Fibroblast of skin of left quadriceps (primary cell): Measurements from ENCODE around the gene SLC30A5.
"Not testable (repeated sequence)": the region's sequence is repeated elsewhere in the genome, so short reads cannot be mapped to it uniquely, and the experiment has no call there.

Experiments
- DNase-seq, 2 experiments: peaks; one replicate each; pipeline ENCODE4 v3.0.0-alpha.2; 2013; ENCODE audit warnings: low read depth in 2 of 2

SLC30A5 gene

GRCh38 chr5:69093771-69094482 is at the start of gene SLC30A5:
Gene SLC30A5 (plus strand): TSS chr5:69094014. CDS start chr5:69094256, 242 bp downstream.
- DNase-seq: peak; percentile 99

GRCh38 chr5:69045213-69045612 is 48.6 kb upstream of the SLC30A5 start:
- DNase-seq: not testable (repeated sequence)

- DNase-seq: no peak
Measured at GRCh38 chr5:69046375-69046957, 47.3 kb upstream of the SLC30A5 start.

DNA sequence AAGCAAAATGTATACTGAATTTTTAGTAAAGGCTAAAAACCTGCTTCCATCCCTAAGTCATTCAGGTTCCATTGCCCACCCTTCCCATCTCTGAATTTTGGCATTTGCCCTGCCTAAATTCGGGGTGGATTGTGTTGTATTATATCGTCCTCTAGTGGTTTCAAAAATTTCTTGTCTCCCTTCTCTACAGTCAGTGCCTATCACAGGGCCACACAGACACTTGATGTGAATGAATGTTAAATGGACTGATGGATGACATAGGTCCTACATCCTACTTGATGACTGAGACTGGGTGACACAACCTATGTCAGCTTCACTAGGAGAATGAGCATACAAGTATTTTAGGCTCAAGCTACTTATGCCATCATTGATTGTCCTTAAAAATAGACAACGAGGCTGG is 45.6 kb upstream of the SLC30A5 start:
- no peak for DNase-seq

DNA sequence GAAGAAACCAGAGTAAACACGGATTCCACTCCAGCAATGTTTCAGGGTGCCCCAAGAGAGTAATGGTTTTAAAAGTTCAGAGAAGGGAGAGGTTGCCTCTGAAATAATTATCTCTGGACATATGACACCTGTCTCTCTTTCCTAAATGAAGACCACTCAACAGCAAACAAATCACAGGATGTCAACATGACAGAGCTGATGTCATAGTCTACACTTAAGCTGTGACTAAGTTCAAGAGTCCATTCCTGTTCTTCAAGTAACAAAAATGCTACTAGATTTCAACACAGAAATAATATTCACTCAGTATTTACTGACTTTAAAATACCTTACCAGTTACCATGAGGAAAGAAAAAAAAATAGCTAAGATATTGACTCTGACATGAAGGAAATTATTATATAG is 44.7 kb upstream of the SLC30A5 start:
- DNase-seq: no peak

DNA sequence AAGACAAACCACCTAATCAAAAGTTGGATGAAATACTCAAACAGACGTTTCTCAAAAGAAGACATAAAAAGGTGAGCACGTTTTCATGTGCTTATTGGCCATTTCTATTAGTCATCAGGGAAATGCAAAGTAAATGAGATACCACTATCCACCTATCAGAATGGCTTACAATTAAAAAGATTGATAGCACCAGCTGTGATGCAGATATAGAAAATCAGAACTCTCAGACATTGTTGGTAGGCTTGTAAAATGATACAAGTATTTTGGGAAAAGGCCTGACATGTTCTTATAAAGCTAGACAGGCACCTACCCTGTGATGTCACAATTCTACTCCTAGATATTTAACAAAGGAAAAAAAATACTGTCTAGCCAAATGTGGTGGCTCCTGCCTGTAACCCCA is 44.0 kb upstream of the SLC30A5 start:
- no peak for DNase-seq

- DNase-seq: no peak
Measured at GRCh38 chr5:69050214-69050613, 43.6 kb upstream of the SLC30A5 start.

DNA sequence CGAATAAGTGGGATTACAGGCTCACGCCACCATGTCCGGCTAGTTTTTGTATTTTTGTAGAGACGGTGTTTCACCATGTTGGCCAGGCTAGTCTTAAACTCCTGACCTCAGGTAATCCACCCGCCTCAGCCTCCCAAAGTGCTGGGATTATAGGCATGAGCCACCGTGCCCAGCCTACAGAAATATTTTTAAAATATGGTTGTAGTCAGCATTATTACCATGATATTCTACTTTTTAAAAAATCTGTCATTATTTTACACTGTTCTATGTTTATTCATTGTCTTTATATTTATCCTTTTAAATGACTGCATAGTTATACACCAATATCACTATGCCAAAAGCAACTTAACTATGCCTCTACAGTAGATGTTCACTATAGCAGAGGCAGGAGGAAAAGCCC is 41.6 kb upstream of the SLC30A5 start:
- DNase-seq: no peak

DNA sequence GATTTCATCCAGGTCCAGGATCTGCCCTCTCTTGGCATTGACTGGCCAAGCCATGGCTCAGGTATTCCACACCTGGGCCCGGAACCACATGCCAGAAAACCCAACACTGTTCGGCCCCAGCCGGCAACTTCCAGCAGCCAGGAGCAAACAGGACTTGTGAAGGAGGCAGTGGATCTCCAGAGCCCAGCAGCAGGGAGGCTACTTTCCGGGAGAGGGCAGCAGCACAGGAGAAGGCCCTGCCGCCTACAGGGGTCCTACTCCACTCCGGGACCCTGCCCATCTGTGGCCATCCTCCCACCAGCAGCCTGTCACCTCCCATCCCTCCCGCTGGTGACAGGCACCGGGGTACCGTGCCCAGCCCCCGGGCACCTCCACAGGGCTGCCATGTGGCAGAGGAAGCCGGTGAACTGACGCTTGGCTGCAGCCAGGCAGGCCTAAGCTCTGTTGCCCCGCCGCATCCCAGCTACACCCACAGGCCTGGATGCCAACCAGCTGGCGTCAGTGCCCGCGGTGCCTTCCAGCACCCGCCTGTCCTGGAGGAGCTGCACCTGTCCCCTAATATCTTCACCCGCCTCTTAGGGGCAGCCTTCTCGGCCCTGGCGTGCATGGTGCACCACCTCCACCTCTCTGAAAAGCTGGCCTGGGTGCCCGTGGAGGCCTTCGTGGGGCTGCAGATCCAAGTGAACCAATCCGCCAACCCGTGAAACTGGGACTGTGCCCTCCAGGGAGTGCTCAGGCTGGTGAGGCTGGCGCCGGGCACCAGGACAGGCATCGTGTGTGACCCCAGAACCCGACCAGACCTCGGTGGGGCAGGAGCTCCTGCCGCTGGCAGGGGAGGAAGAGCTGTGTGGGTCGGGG is 18.9 kb upstream of the SLC30A5 start:
- DNase-seq: no peak

DNA sequence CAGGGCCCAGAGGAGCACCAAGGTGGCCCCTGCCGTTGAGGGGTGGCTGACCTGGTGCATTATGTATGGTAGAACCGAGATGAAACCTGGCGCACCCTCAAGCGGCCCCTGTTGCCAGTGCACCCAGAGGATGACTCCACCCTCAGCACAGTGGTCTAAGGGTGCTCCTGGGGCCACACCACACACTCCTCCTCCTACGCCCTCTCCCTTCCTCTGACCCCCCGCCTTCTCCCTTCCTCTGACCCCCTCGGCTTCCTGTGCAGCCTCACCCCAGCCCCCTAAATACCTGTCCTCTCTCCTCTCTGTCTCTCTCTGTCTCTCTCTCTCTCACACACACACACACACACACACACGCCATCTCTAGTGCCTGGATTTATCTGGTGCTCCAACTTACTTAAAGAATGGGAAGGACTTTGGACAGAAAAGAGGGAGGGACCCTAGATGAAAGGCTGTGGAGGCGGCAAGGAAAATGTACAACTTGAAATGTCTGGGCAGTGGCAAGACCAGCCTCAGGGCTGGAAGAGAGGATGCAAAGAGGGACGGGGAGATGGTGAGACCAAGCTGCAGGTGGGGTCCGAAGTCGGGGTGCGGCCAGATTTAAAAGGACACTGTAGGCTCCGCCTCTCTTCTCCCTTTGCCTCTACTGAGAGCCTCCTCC is 18.2 kb upstream of the SLC30A5 start:
- no peak for DNase-seq

- DNase-seq: no peak
Measured at GRCh38 chr5:69078921-69079540, 14.8 kb upstream of the SLC30A5 start.

DNA sequence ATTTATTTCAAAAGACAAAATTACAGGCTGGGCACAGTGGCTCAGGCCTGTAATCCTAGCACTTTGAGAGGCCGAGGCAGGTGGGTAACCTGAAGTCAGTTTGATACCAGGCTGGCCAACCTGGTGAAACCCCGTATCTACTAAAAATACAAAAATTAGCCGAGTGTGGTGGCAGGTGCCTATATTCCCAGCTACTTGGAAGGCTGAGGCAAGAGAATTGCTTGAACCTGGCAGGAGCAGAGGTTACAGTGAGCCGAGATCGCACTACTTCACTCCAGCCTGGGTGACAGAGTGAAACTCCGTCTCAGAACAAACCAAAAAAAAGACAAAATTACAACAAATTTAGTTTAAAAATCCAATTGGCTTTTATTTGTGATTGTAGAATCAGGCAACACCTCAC is 14.3 kb upstream of the SLC30A5 start:
- DNase-seq: no peak

GRCh38 chr5:69083412-69083811 is 10.4 kb upstream of the SLC30A5 start:
- no peak for DNase-seq

DNA sequence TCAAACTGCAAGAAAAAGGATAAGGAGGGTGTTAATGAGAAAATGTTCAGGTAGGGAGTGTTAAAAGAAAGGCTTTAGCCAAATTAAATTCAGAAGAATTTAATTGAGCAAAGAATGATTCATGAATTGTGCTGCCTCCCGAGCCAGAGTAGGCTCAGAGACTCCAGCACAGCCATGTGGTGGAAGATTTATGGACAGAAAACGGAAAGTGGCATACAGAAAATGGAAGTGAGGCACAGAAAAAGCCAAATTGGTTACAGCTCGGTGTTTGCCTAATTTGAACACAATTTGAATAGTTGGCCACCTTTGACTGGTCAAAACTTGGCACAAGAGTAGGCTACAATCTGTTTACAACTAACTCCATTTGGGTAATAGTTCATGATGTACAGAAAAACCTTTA is 9.6 kb upstream of the SLC30A5 start:
- no peak for DNase-seq

DNA sequence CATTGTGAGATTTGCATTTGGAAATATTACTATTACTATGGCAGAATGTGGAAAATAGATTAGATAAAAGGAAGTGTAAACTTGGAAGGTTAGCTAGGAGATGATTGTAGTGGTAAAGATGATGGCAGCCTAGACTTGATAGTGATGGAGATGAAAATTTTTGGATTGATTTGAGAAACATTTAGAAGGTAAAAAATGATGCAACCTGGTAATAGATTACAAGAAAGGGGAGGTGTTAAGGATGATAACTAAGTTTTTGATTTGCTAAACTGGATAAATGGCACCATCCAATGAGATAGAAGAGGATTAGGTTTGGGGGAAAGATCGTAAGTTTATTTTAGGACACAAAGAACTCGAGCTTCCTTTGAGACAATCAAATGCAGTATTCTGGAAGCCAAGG is 8.9 kb upstream of the SLC30A5 start:
- no peak for DNase-seq

- DNase-seq: no peak
Measured at GRCh38 chr5:69086206-69086605, 7.6 kb upstream of the SLC30A5 start.

DNA sequence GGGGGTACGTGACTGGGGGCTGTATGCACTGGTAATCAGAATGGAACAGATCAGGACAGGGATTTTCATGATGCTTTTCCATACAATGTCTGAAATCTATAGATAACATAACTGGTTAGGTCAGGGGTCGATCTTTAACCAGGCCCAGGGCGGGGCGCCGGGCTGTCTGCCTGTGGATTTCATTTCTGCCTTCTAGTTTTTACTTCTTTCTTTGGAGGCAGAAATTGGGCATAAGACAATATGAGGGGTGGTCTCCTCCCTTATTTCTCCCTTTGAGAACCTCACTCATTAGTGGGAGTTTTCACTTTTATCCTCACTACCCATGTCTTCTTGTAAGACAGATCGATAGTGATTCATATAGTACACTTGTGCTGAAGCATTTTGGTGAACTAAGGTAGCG is 5.8 kb upstream of the SLC30A5 start:
- not testable (repeated sequence) for DNase-seq

- no peak for DNase-seq
Measured at GRCh38 chr5:69090158-69090557, 3.7 kb upstream of the SLC30A5 start.

DNA sequence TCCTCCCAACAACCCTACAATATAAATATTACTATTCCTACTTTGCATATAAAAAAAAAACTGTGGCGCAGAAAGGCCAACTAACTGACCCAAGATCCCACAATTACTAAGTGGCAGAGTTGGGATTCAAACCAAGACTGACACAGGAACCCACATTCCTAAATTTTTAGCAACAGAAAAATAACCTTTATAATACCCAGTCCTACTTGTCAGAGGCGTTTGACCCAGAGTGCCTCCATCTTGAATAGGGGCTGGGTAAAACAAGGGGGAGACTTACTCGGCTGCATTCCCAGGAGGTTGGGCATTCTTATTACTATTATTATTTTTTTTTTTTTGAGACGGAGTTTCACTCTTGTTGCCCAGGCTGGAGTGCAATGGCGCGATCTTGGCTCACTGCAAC is 2.0 kb upstream of the SLC30A5 start:
- DNase-seq: no peak

DNA sequence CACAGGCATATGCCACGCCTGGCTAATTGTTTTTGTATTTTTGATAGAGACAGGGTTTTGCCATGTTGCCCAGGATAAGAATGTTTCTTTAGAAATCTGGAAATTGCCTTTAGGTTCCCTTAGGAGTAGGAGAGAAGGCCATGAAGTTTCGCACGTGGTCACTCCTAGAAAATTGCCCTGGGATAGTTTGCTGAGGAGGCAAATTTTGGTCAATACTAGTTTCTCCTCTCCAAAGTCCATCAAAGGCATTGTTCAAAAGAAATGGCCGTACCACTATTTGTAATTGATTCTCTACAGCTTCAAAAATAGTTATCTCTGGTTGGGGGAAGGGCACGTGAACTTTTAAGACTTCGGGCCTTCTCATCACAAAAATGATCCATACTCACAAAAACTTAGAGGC is 845 bp upstream of the SLC30A5 start:
- DNase-seq: no peak

GRCh38 chr5:69099302-69099701 is 5.5 kb downstream of the SLC30A5 start:
- DNase-seq: no peak

- no peak for DNase-seq
Measured at GRCh38 chr5:69103521-69103920, 9.7 kb downstream of the SLC30A5 start.
